ENCODE data around the gene RBBP7.
A peak's percentile ranks its signal among the peaks of the same experiment; 100 is the strongest.

RBBP7 gene

GRCh38 chrX:16870862-16871815 lies 977 bp upstream of the RBBP7 start:
- Histone ChIP-seq H3K9me3 (ENCODE audit: insufficient read depth, low read length) (no peaks in the 10 kb centered on the region), H3K4me3 (ENCODE audit: low read length) (peak overlapping the region; percentile 98), H3K79me2 (ENCODE audit: low read length) (peaks cover 40% of the 10 kb centered on the region), H3K9ac (ENCODE audit: low read length) (peak overlapping the region; percentile 94), H3K27ac (ENCODE audit: low read length) (peak overlapping the region; percentile 90), H3K36me3 (replicated peaks; ENCODE audit: low read depth, low read length) (peaks cover 19% of the 10 kb centered on the region), H3K27me3 (ENCODE audit: low read depth, low read length) (no peaks in the 10 kb centered on the region), H2AFZ (ENCODE audit: low read depth, low read length) (peak overlapping the region; percentile 93), H4K20me1 (ENCODE audit: insufficient read depth, low read length) (peaks cover 27% of the 10 kb centered on the region), H3K4me1 (ENCODE audit: low read length) (peaks cover 20% of the 10 kb centered on the region), H3K4me2 (ENCODE audit: low read length) (peak overlapping the region; percentile 99)
- TF ChIP-seq EZH2phosphoT487 (IDR thresholded peaks at IDR 0.05; ENCODE audit: low read depth) = no peak
- TF ChIP-seq CTCF (IDR thresholded peaks at IDR 0.05; ENCODE audit: low read depth, low read length) = no peak

- Histone ChIP-seq H3K4me2 (ENCODE audit: low read length) (peak overlapping the region; percentile 83), H3K79me2 (ENCODE audit: low read length) (peaks cover 56% of the 10 kb centered on the region), H3K27me3 (ENCODE audit: low read depth, low read length) (no peaks in the 10 kb centered on the region), H2AFZ (ENCODE audit: low read depth, low read length) (peak overlapping the region; percentile 82; the same call in 1 of the 2 replicates), H3K9ac (ENCODE audit: low read length) (peak overlapping the region; percentile 100), H3K4me1 (ENCODE audit: low read length) (peaks cover 20% of the 10 kb centered on the region), H4K20me1 (ENCODE audit: insufficient read depth, low read length) (peaks cover 37% of the 10 kb centered on the region), H3K27ac (ENCODE audit: low read length) (peak overlapping the region; percentile 95), H3K9me3 (ENCODE audit: insufficient read depth, low read length) (no peaks in the 10 kb centered on the region), H3K4me3 (ENCODE audit: low read length) (peak overlapping the region; percentile 90), H3K36me3 (replicated peaks; ENCODE audit: low read depth, low read length) (peaks cover 28% of the 10 kb centered on the region)
- no peak for TF ChIP-seq EZH2phosphoT487 (IDR thresholded peaks at IDR 0.05; ENCODE audit: low read depth)
These were observed 618 bp downstream of the RBBP7 start for GRCh38 chrX:16869393-16870094.

- H3K27me3 ChIP-seq (ENCODE audit: low read depth, low read length) = no peaks in the 10 kb centered on the region
- peaks cover 62% of the 10 kb centered on the region for H3K79me2 ChIP-seq (ENCODE audit: low read length)
- H3K9me3 ChIP-seq (ENCODE audit: insufficient read depth, low read length) = no peaks in the 10 kb centered on the region
- peaks cover 38% of the 10 kb centered on the region for H4K20me1 ChIP-seq (ENCODE audit: insufficient read depth, low read length)
- TF ChIP-seq CTCF (IDR thresholded peaks at IDR 0.05; ENCODE audit: low read depth, low read length) = no peak
- TF ChIP-seq EZH2phosphoT487 (IDR thresholded peaks at IDR 0.05; ENCODE audit: low read depth) = no peak
- peak overlapping the region; percentile 90 for H3K4me3 ChIP-seq (ENCODE audit: low read length)
- peaks cover 29% of the 10 kb centered on the region for H3K36me3 ChIP-seq (replicated peaks; ENCODE audit: low read depth, low read length)
- H3K27ac ChIP-seq (ENCODE audit: low read length) = peak overlapping the region; percentile 95; the same call in 1 of the 2 replicates
- H2AFZ ChIP-seq (ENCODE audit: low read depth, low read length) = no peak overlapping the region
- peak overlapping the region; percentile 83 for H3K4me2 ChIP-seq (ENCODE audit: low read length)
- peaks cover 20% of the 10 kb centered on the region for H3K4me1 ChIP-seq (ENCODE audit: low read length)
- peak overlapping the region; percentile 88 for H3K9ac ChIP-seq (ENCODE audit: low read length)
These were observed 1.2 kb downstream of the RBBP7 start for GRCh38 chrX:16868920-16869319.

- Histone ChIP-seq H3K4me1 (ENCODE audit: low read length) (peaks cover 20% of the 10 kb centered on the region), H3K36me3 (replicated peaks; ENCODE audit: low read depth, low read length) (peaks cover 37% of the 10 kb centered on the region), H3K9me3 (ENCODE audit: insufficient read depth, low read length) (no peaks in the 10 kb centered on the region), H3K9ac (ENCODE audit: low read length) (peak overlapping the region; percentile 88), H4K20me1 (ENCODE audit: insufficient read depth, low read length) (peaks cover 47% of the 10 kb centered on the region), H3K27me3 (ENCODE audit: low read depth, low read length) (no peaks in the 10 kb centered on the region), H3K4me2 (ENCODE audit: low read length) (peak overlapping the region; percentile 83), H3K79me2 (ENCODE audit: low read length) (peaks cover 72% of the 10 kb centered on the region), H3K4me3 (ENCODE audit: low read length) (peak overlapping the region; percentile 90; the same call in 1 of the 2 replicates), H3K27ac (ENCODE audit: low read length) (no peak overlapping the region), H2AFZ (ENCODE audit: low read depth, low read length) (no peak overlapping the region)
- TF ChIP-seq EZH2phosphoT487 (IDR thresholded peaks at IDR 0.05; ENCODE audit: low read depth) (no peak), CTCF (IDR thresholded peaks at IDR 0.05; ENCODE audit: low read depth, low read length) (no peak)
These were observed 2.2 kb downstream of the RBBP7 start for GRCh38 chrX:16867947-16868346.
